Lower lobe of right lung (tissue), 2 donors: ENCODE data around the gene PEPD. TPM values are rescaled to one million over a fixed set of nuclear protein-coding genes. Genes with fewer than 3 reads are reported as not detected.

Experiments
- ATAC-seq, 2 donors: fragments of 200-7000 bp; cut with Tn5 transposase; one replicate each; pipeline ENCODE4 v1.9.1; 2020 to 2022; ENCODE audit warnings: mild to moderate bottlenecking in 2 of 2, moderate library complexity in 2 of 2
- DNase-seq: peaks from one replicate; pipeline ENCODE4 v3.0.0-alpha.2; 2020
- H3K27ac ChIP-seq: fragments of 200-600 bp; one replicate; pipeline ENCODE4 v1.8.0; 2022
- H3K27me3 ChIP-seq: fragments of 200-600 bp; one replicate; pipeline ENCODE4 v1.8.0; 2022; ENCODE audit warnings: low read depth
- H3K36me3 ChIP-seq: fragments of 200-600 bp; one replicate; pipeline ENCODE4 v1.8.0; 2022; ENCODE audit warnings: mild to moderate bottlenecking
- H3K4me1 ChIP-seq: fragments of 200-600 bp; one replicate; pipeline ENCODE4 v1.8.0; 2022
- H3K4me3 ChIP-seq: fragments of 200-600 bp; one replicate; pipeline ENCODE4 v1.8.0; 2022; ENCODE audit warnings: mild to moderate bottlenecking
- H3K9me3 ChIP-seq: fragments of 200-600 bp; one replicate; pipeline ENCODE4 v1.8.0; 2022
- CTCF ChIP-seq: fragments of 200-600 bp; IDR thresholded peaks from one replicate; pipeline ENCODE4 v1.8.0; 2022; ENCODE audit warnings: antibody characterized with exemption, mild to moderate bottlenecking
- intact Hi-C: fragments of 100-400 bp; cut with DNase I; formaldehyde crosslinking; loops from one replicate; pipeline ENCODE4 v1.11.0; 2022
- total RNA-seq: library from RNA; stranded (reverse); fragmentation: NEBNext Ultra II Directional; extraction: Animal tissue kit (Norgen Biotek cat#: 25700); gene quantifications from one replicate; pipeline ENCODE4 v1.2.1, GENCODE V29; 2021
- donor health status: DM: no; HTN: yes; CAD: no; lungs with severe emphysema.

PEPD gene
- total RNA-seq, 1 donor from 2014 or later, result 94.0 TPM

- Histone ChIP-seq H3K4me1 (peaks cover 21% of the 10 kb centered on the region), H3K27me3 (no peaks in the 10 kb centered on the region), H3K36me3 (peaks cover 35% of the 10 kb centered on the region), H3K4me3 (no peak overlapping the region), H3K9me3 (no peaks in the 10 kb centered on the region), H3K27ac (no peak overlapping the region)
- no peak for DNase-seq
- intact Hi-C loops, result no loop called here
- ATAC-seq, result no peak
- no peak for TF ChIP-seq CTCF
Observed at GRCh38 chr19:33381101-33381500, 140.5 kb downstream of the PEPD start.

- Histone ChIP-seq H3K27ac (no peak overlapping the region), H3K4me1 (peaks cover 38% of the 10 kb centered on the region), H3K27me3 (no peaks in the 10 kb centered on the region), H3K4me3 (no peak overlapping the region), H3K9me3 (no peaks in the 10 kb centered on the region), H3K36me3 (peaks cover 28% of the 10 kb centered on the region)
- DNase-seq (no peak), ATAC-seq (no peak)
- no peak for TF ChIP-seq CTCF
- intact Hi-C loops, result no loop called here
Observed at GRCh38 chr19:33379151-33379829, 142.3 kb downstream of the PEPD start.

- H3K9me3 ChIP-seq, result no peaks in the 10 kb centered on the region
- H3K4me3 ChIP-seq, result no peak overlapping the region
- H3K27me3 ChIP-seq, result no peaks in the 10 kb centered on the region
- H3K4me1 ChIP-seq, result peaks cover 38% of the 10 kb centered on the region
- intact Hi-C loops, result no loop called here
- DNase-seq (no peak), ATAC-seq (no peak)
- TF ChIP-seq CTCF, result no peak
- peak overlapping the region; percentile 55 for H3K27ac ChIP-seq
- H3K36me3 ChIP-seq, result peaks cover 28% of the 10 kb centered on the region
Observed at GRCh38 chr19:33377586-33378475, 143.8 kb downstream of the PEPD start.

- Histone ChIP-seq H3K36me3 (peaks cover 28% of the 10 kb centered on the region), H3K27ac (peak overlapping the region; percentile 55), H3K27me3 (no peaks in the 10 kb centered on the region), H3K4me3 (no peak overlapping the region), H3K4me1 (peaks cover 38% of the 10 kb centered on the region), H3K9me3 (no peaks in the 10 kb centered on the region)
- DNase-seq (no peak), ATAC-seq (no peak)
- TF ChIP-seq CTCF, result no peak
- intact Hi-C loops, result no loop called here
Observed at GRCh38 chr19:33376941-33377557, 144.5 kb downstream of the PEPD start.

- Histone ChIP-seq H3K4me1 (peaks cover 38% of the 10 kb centered on the region), H3K27ac (peak overlapping the region; percentile 55)
- no peak for ATAC-seq
Observed at GRCh38 chr19:33376423-33376822, 145.2 kb downstream of the PEPD start.

More at GRCh38 chr19:33376423-33376822, 145.2 kb downstream of the PEPD start:
- no peaks in the 10 kb centered on the region for H3K9me3 ChIP-seq
- no peak for DNase-seq
- H3K4me3 ChIP-seq, result no peak overlapping the region
- TF ChIP-seq CTCF, result no peak
- H3K36me3 ChIP-seq, result peaks cover 23% of the 10 kb centered on the region
- H3K27me3 ChIP-seq, result no peaks in the 10 kb centered on the region
- intact Hi-C loops, result no loop called here
